ENCODE data around the gene CLPTM1L. TPM values are rescaled to one million over a fixed set of nuclear protein-coding genes. Genes with fewer than 3 reads are reported as not detected.

The CLPTM1L gene
- total RNA-seq, 2 experiments from 2014 or later: 47.2 to 47.4 TPM

- peaks cover 86% of the 10 kb centered on the region for H3K36me3 ChIP-seq (ENCODE audit: insufficient read depth, low read length)
- no peak for TF ChIP-seq CTCF (IDR thresholded peaks at IDR 0.05)
- POLR2A ChIA-PET: no interaction called here
- DNase-seq: no peak
- H3K4me1 Mint-ChIP-seq (ENCODE audit: low read depth): peaks cover 17% of the 10 kb centered on the region
- ATAC-seq (ENCODE audit: poor library complexity): no peak
- no peak overlapping the region for H3K27ac ChIP-seq (ENCODE audit: low read depth in 1 of 2, low read length in 2 of 2)
- H3K4me3 ChIP-seq (ENCODE audit: low read length): no peak overlapping the region
- peaks cover 73% of the 10 kb centered on the region for H3K36me3 Mint-ChIP-seq (ENCODE audit: low read depth)
- no peak overlapping the region for H3K27ac Mint-ChIP-seq
- no peak overlapping the region for H3K4me3 Mint-ChIP-seq
- H3K27me3 Mint-ChIP-seq: no peaks in the 10 kb centered on the region
- H3K4me1 ChIP-seq (ENCODE audit: insufficient read depth, low read length): peaks cover 15% of the 10 kb centered on the region
- CTCF ChIA-PET: no interaction called here
- no peaks in the 10 kb centered on the region for H3K9me3 ChIP-seq (ENCODE audit: control insufficient read depth in 1 of 2, insufficient read depth in 1 of 2, low read length in 2 of 2)
- H3K9me3 Mint-ChIP-seq: no peaks in the 10 kb centered on the region
- H3K27me3 ChIP-seq (ENCODE audit: control insufficient read depth in 1 of 2, insufficient read depth in 2 of 2, low read length in 2 of 2): no peaks in the 10 kb centered on the region
- intact Hi-C loops (cut with DNase I, micrococcal nuclease): no loop called here
Measured at GRCh38 chr5:1332461-1333001, 12.4 kb downstream of the CLPTM1L start.

GRCh38 chr5:1331861-1332405 lies 13.0 kb downstream of the CLPTM1L start:
- ChIA-PET POLR2A (no interaction called here), CTCF (no interaction called here)
- peaks cover 73% of the 10 kb centered on the region for H3K36me3 Mint-ChIP-seq (ENCODE audit: low read depth)
- no peak overlapping the region for H3K27ac Mint-ChIP-seq
- no peaks in the 10 kb centered on the region for H3K27me3 Mint-ChIP-seq
- Histone ChIP-seq H3K4me3 (ENCODE audit: low read length) (no peak overlapping the region), H3K4me1 (ENCODE audit: insufficient read depth, low read length) (peaks cover 14% of the 10 kb centered on the region), H3K9me3 (ENCODE audit: control insufficient read depth in 1 of 2, insufficient read depth in 1 of 2, low read length in 2 of 2) (no peaks in the 10 kb centered on the region), H3K36me3 (ENCODE audit: insufficient read depth, low read length) (peaks cover 80% of the 10 kb centered on the region), H3K27me3 (ENCODE audit: control insufficient read depth in 1 of 2, insufficient read depth in 2 of 2, low read length in 2 of 2) (no peaks in the 10 kb centered on the region), H3K27ac (ENCODE audit: low read depth in 1 of 2, low read length in 2 of 2) (no peak overlapping the region)
- H3K4me1 Mint-ChIP-seq (ENCODE audit: low read depth): peaks cover 12% of the 10 kb centered on the region
- H3K9me3 Mint-ChIP-seq: no peaks in the 10 kb centered on the region
- no peak for TF ChIP-seq CTCF (IDR thresholded peaks at IDR 0.05)
- DNase-seq (peak in 1 of 14 experiments; percentile 4), ATAC-seq (ENCODE audit: poor library complexity) (no peak)
- intact Hi-C loops (cut with DNase I, micrococcal nuclease): no loop called here
- no peak overlapping the region for H3K4me3 Mint-ChIP-seq

- no peak for ATAC-seq (ENCODE audit: poor library complexity)
- Mint-ChIP-seq H3K27ac (no peak overlapping the region), H3K4me1 (ENCODE audit: low read depth) (peaks cover 4% of the 10 kb centered on the region), H3K9me3 (no peaks in the 10 kb centered on the region), H3K36me3 (ENCODE audit: low read depth) (peaks cover 73% of the 10 kb centered on the region), H3K4me3 (no peak overlapping the region), H3K27me3 (no peaks in the 10 kb centered on the region)
- peaks cover 75% of the 10 kb centered on the region for H3K36me3 ChIP-seq (ENCODE audit: insufficient read depth, low read length)
- H3K27me3 ChIP-seq (ENCODE audit: control insufficient read depth in 1 of 2, insufficient read depth in 2 of 2, low read length in 2 of 2): no peaks in the 10 kb centered on the region
- peak in 1 of 14 experiments; percentile 6 for DNase-seq
- no peak overlapping the region for H3K4me3 ChIP-seq (ENCODE audit: low read length)
- ChIA-PET CTCF (no interaction called here), POLR2A (interaction anchor here (1.7 kb wide), 1 partner anchor 15 kb away, joined by 5 read pairs; no protein-coding TSS in a partner anchor)
- intact Hi-C loops (cut with DNase I, micrococcal nuclease): no loop called here
- H3K27ac ChIP-seq (ENCODE audit: low read depth in 1 of 2, low read length in 2 of 2): no peak overlapping the region
- TF ChIP-seq CTCF (IDR thresholded peaks at IDR 0.05): no peak
- H3K4me1 ChIP-seq (ENCODE audit: insufficient read depth, low read length): peaks cover 6% of the 10 kb centered on the region
- no peaks in the 10 kb centered on the region for H3K9me3 ChIP-seq (ENCODE audit: control insufficient read depth in 1 of 2, insufficient read depth in 1 of 2, low read length in 2 of 2)
Measured at GRCh38 chr5:1330847-1331831, 13.8 kb downstream of the CLPTM1L start.
